ENCODE measurements around the gene MUC5AC. TPM values are rescaled to one million over a fixed set of nuclear protein-coding genes. Genes with fewer than 3 reads are reported as not detected.

MUC5AC gene
- total RNA-seq, 1 experiment from 2014 or later: under 0.01 TPM

DNA sequence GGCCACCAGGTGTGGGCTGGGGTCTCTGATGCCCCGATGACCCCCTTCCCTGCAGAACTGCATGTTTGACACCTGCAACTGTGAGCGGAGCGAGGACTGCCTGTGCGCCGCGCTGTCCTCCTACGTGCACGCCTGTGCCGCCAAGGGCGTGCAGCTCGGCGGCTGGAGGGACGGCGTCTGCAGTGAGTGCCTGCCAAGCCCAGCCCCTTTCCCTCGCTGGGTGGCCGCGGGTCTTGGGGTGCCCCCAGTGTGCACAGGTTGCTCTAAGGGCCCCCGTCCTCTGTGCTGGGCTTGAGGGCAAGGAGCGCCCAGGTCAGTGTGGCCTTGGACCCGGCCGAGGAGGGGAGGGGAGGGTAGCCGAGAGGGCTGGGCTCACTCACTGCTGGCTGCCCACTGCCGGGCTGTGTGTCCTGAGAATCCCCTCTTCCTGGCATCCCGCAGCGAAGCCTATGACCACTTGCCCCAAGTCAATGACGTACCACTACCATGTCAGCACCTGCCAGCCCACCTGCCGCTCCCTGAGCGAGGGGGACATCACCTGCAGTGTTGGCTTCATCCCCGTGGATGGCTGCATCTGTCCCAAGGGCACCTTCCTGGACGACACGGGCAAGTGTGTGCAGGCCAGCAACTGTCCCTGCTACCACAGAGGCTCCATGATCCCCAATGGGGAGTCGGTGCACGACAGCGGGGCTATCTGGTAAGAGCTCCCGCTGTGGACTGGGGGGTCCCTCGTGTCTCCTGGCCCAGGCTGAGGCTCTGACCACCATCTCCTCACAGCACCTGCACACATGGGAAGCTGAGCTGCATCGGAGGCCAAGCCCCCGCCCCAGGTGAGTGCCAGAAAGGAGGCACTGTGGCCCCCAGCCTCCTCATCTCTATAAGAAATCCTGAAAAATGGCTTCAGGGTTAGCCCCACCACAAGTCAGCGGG, 17.0 kb downstream of the MUC5AC start:
- no peaks in the 10 kb centered on the region for H3K36me3 ChIP-seq (ENCODE audit: control insufficient read depth in 1 of 2, insufficient read depth in 2 of 2, low read length in 2 of 2)
- no peak overlapping the region for H3K4me3 ChIP-seq (replicated peaks in 1 of 2; ENCODE audit: low read depth in 1 of 2, low read length in 2 of 2)
- H3K79me2 ChIP-seq (ENCODE audit: insufficient read depth, low read length): no peaks in the 10 kb centered on the region
- no peaks in the 10 kb centered on the region for H3K27me3 ChIP-seq (ENCODE audit: insufficient read depth, low read length)
- ChIA-PET CTCF (no interaction called here), RAD21 (ENCODE audit: low non-redundant PET in 1 of 2, low total read pairs in 2 of 2, uncharacterized antibody in 2 of 2, unreplicated experiment in 2 of 2) (no interaction called here), POLR2A (no interaction called here)
- H3K4me2 ChIP-seq (ENCODE audit: low read length): no peak overlapping the region
- H4K20me1 ChIP-seq (ENCODE audit: insufficient read depth): no peaks in the 10 kb centered on the region
- H2AFZ ChIP-seq (ENCODE audit: low read depth, low read length, poor library complexity, severe bottlenecking): no peak overlapping the region
- no peak for ATAC-seq
- intact Hi-C loops (cut with micrococcal nuclease): no loop called here
- no peaks in the 10 kb centered on the region for H3K4me1 ChIP-seq (ENCODE audit: control insufficient read depth in 1 of 2, insufficient read depth in 2 of 2, low read length in 2 of 2)
- DNase-seq (ENCODE audit: low read depth, low spot score): no peak
- peaks cover 0 to 4% of the 10 kb centered on the region in 2 experiments; a peak in 1 of 4 replicates for H3K9me3 ChIP-seq (ENCODE audit: control insufficient read depth in 1 of 2, insufficient read depth in 1 of 2, low read depth in 1 of 2, low read length in 2 of 2)
- H3K9ac ChIP-seq (ENCODE audit: low read length): no peak overlapping the region
- TF ChIP-seq FOSL1 (IDR thresholded peaks at IDR 0.05; ENCODE audit: low read depth) (no peak), CBX3 (IDR thresholded peaks at IDR 0.05; ENCODE audit: low read depth) (no peak), SP1 (IDR thresholded peaks at IDR 0.05; ENCODE audit: low read depth) (no peak), ELF1 (IDR thresholded peaks at IDR 0.05; ENCODE audit: borderline replicate concordance, low read depth) (no peak), SIN3A (IDR thresholded peaks at IDR 0.05; ENCODE audit: low read depth) (no peak), TCF7L2 (IDR thresholded peaks at IDR 0.05; ENCODE audit: borderline replicate concordance, extremely low read depth, insufficient read depth, insufficient read length) (no peak), ZNF274 (IDR thresholded peaks at IDR 0.05; ENCODE audit: low read depth, low read length) (no peak), EZH2phosphoT487 (IDR thresholded peaks at IDR 0.05; ENCODE audit: borderline replicate concordance) (no peak), POLR2AphosphoS5 (IDR thresholded peaks at IDR 0.05; ENCODE audit: low read depth, low read length) (no peak)
- TF ChIP-seq, protein P1, sequence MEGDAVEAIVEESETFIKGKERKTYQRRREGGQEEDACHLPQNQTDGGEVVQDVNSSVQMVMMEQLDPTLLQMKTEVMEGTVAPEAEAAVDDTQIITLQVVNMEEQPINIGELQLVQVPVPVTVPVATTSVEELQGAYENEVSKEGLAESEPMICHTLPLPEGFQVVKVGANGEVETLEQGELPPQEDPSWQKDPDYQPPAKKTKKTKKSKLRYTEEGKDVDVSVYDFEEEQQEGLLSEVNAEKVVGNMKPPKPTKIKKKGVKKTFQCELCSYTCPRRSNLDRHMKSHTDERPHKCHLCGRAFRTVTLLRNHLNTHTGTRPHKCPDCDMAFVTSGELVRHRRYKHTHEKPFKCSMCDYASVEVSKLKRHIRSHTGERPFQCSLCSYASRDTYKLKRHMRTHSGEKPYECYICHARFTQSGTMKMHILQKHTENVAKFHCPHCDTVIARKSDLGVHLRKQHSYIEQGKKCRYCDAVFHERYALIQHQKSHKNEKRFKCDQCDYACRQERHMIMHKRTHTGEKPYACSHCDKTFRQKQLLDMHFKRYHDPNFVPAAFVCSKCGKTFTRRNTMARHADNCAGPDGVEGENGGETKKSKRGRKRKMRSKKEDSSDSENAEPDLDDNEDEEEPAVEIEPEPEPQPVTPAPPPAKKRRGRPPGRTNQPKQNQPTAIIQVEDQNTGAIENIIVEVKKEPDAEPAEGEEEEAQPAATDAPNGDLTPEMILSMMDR (IDR thresholded peaks at IDR 0.05 in 2 of 3, conservative IDR thresholded peaks at IDR 0.05 in 1 of 3; ENCODE audit: borderline replicate concordance in 1 of 3, insufficient read depth in 1 of 3, low read depth in 2 of 3, low read length in 2 of 3): no peak
- TF ChIP-seq, protein P2, sequence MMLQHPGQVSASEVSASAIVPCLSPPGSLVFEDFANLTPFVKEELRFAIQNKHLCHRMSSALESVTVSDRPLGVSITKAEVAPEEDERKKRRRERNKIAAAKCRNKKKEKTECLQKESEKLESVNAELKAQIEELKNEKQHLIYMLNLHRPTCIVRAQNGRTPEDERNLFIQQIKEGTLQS (IDR thresholded peaks at IDR 0.05): no peak
- TF ChIP-seq, protein P3, sequence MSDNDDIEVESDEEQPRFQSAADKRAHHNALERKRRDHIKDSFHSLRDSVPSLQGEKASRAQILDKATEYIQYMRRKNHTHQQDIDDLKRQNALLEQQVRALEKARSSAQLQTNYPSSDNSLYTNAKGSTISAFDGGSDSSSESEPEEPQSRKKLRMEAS (IDR thresholded peaks at IDR 0.05): no peak
- H3K27ac ChIP-seq (ENCODE audit: low read depth, low read length): no peak overlapping the region
- BruUV-seq (replicated peaks): no TSS peak
- H3K9me2 ChIP-seq (ENCODE audit: insufficient read depth): no peaks in the 10 kb centered on the region
